ENCODE results near the gene UBASH3B.
A peak's percentile ranks its signal among the peaks of the same experiment; 100 is the strongest.

Gene UBASH3B

GRCh38 chr11:122755409-122755808, 99.9 kb downstream of the UBASH3B start:
- DNase-seq (ENCODE audit: low spot score) = no peak

- no peak for DNase-seq (ENCODE audit: low spot score)
Measured at GRCh38 chr11:122755941-122756340, 100.4 kb downstream of the UBASH3B start.

GRCh38 chr11:122756417-122756816, 100.9 kb downstream of the UBASH3B start:
- DNase-seq (ENCODE audit: low spot score) = no peak

GRCh38 chr11:122757201-122757600, 101.7 kb downstream of the UBASH3B start:
- no peak for DNase-seq (ENCODE audit: low spot score)

GRCh38 chr11:122758339-122758738, 102.8 kb downstream of the UBASH3B start:
- DNase-seq (ENCODE audit: low spot score) = no peak

GRCh38 chr11:122758974-122759373, 103.5 kb downstream of the UBASH3B start:
- DNase-seq (ENCODE audit: low spot score) = no peak

GRCh38 chr11:122763108-122763507, 107.6 kb downstream of the UBASH3B start:
- DNase-seq (ENCODE audit: low spot score) = no peak

- no peak for DNase-seq (ENCODE audit: low spot score)
Measured at GRCh38 chr11:122764371-122765090, 109.0 kb downstream of the UBASH3B start.

- DNase-seq (ENCODE audit: low spot score) = no peak
Measured at GRCh38 chr11:122765487-122766131, 110.1 kb downstream of the UBASH3B start.

- no peak for DNase-seq (ENCODE audit: low spot score)
Measured at GRCh38 chr11:122769126-122769780, 113.7 kb downstream of the UBASH3B start.

- DNase-seq (ENCODE audit: low spot score) = peak; percentile 25
Measured at GRCh38 chr11:122772945-122773344, 117.4 kb downstream of the UBASH3B start.

- no peak for DNase-seq (ENCODE audit: low spot score)
Measured at GRCh38 chr11:122773781-122774266, 118.3 kb downstream of the UBASH3B start.

- no peak for DNase-seq (ENCODE audit: low spot score)
Measured at GRCh38 chr11:122775675-122776271, 120.3 kb downstream of the UBASH3B start.

GRCh38 chr11:122776546-122776945, 121.0 kb downstream of the UBASH3B start:
- DNase-seq (ENCODE audit: low spot score) = no peak

- DNase-seq (ENCODE audit: low spot score) = no peak
Measured at GRCh38 chr11:122777343-122777742, 121.8 kb downstream of the UBASH3B start.

- no peak for DNase-seq (ENCODE audit: low spot score)
Measured at GRCh38 chr11:122778148-122778547, 122.6 kb downstream of the UBASH3B start.

GRCh38 chr11:122779047-122779629, 123.6 kb downstream of the UBASH3B start:
- DNase-seq (ENCODE audit: low spot score) = no peak

GRCh38 chr11:122780296-122780949, 124.9 kb downstream of the UBASH3B start:
- DNase-seq (ENCODE audit: low spot score) = no peak

GRCh38 chr11:122781378-122782195, 126.1 kb downstream of the UBASH3B start:
- peak; percentile 87 for DNase-seq (ENCODE audit: low spot score)

- DNase-seq (ENCODE audit: low spot score) = no peak
Measured at GRCh38 chr11:122782222-122782621, 126.7 kb downstream of the UBASH3B start.
